H1 (cell line): ENCODE measurements around the gene RRP9. TPM values are rescaled to one million over a fixed set of nuclear protein-coding genes. Genes with fewer than 3 reads are reported as not detected.
A peak's percentile ranks its signal among the peaks of the same experiment; 100 is the strongest.

Source experiments
- CTCF ChIA-PET: fragments of 300-600 bp; sonication (Branson Sonifier 250); formaldehyde crosslinking; loops from one replicate; lab custom pipeline; 2021; ENCODE audit not compliant: partially characterized antibody; lab: Charles Lee
- POLR2A ChIA-PET: fragments of 300-600 bp; sonication (Branson Sonifier 250); formaldehyde crosslinking; loops from one replicate; lab custom pipeline; 2021; ENCODE audit warnings: inconsistent platforms; ENCODE audit not compliant: partially characterized antibody; lab: Charles Lee
- DNase-seq, 2 experiments: peaks; one replicate each; pipeline versions ENCODE4 v3.0.0 to v3.0.0-alpha.2; 2010 to 2022; ENCODE audit warnings: low spot score in 2 of 2, low read depth in 1 of 2, mixed read lengths in 1 of 2
- FAIRE-seq: peaks from 2 replicates; lab custom pipeline; 2011; peaks lifted over from hg19 to GRCh38; lab: Jason Lieb, UNC
- H2AFZ ChIP-seq: 2 replicates; pipeline ENCODE4 v1.8.1; 2012; ENCODE audit warnings: low read length, inconsistent platforms
- H2AK5ac ChIP-seq: 2 replicates; pipeline ENCODE4 v1.6.1; 2013; ENCODE audit warnings: low read depth, low read length
- H2BK120ac ChIP-seq: replicated peaks from 2 replicates; pipeline ENCODE3; 2013; ENCODE audit warnings: low read depth, low read length, inconsistent platforms
- H2BK12ac ChIP-seq: 2 replicates; pipeline ENCODE4 v1.6.1; 2013; ENCODE audit warnings: low read depth, low read length
- H2BK15ac ChIP-seq: 2 replicates; pipeline ENCODE4 v1.6.1; 2013; ENCODE audit warnings: low read length
- H2BK20ac ChIP-seq: 2 replicates; pipeline ENCODE4 v1.6.1; 2013; ENCODE audit warnings: low read length
- H2BK5ac ChIP-seq: 2 replicates; pipeline ENCODE4 v1.6.1; 2013; ENCODE audit warnings: low read depth, low read length
- H3K14ac ChIP-seq: 2 replicates; pipeline ENCODE4 v1.6.1; 2013; ENCODE audit warnings: inconsistent platforms; ENCODE audit not compliant: insufficient read length
- H3K18ac ChIP-seq: 2 replicates; pipeline ENCODE4 v1.6.1; 2013; ENCODE audit warnings: low read length; ENCODE audit errors: extremely low read depth
- H3K23ac ChIP-seq: 2 replicates; pipeline ENCODE4 v1.6.1; 2013; ENCODE audit warnings: inconsistent platforms; ENCODE audit not compliant: insufficient read length
- H3K23me2 ChIP-seq: 2 replicates; pipeline ENCODE4 v1.6.1; 2013; ENCODE audit warnings: low read depth, low read length
- H3K27ac ChIP-seq: 2 replicates; pipeline ENCODE4 v1.6.1; 2011; ENCODE audit warnings: low read depth, low read length, inconsistent platforms
- H3K27me3 ChIP-seq, 4 experiments: replicated peaks in 1 of 4; 1 replicate in 1 of 4; 2 replicates in 3 of 4; pipeline versions ENCODE4 v1.6.1 to v1.8.1; 2011 to 2013; ENCODE audit warnings: low read length in 3 of 4, mild to moderate bottlenecking in 3 of 4, inconsistent platforms in 2 of 4, mixed read lengths in 2 of 4, moderate library complexity in 1 of 4; ENCODE audit not compliant: control insufficient read depth in 3 of 4, insufficient read depth in 3 of 4; ENCODE audit errors: extremely low read depth in 1 of 4
- H3K36me3 ChIP-seq, 4 experiments: 2 replicates each; pipeline versions ENCODE4 v1.6.1 to v1.8.1; 2011 to 2013; ENCODE audit warnings: mild to moderate bottlenecking in 4 of 4, low read length in 3 of 4, moderate library complexity in 2 of 4, control low read depth in 1 of 4, inconsistent platforms in 1 of 4; ENCODE audit not compliant: insufficient read depth in 4 of 4, control insufficient read depth in 2 of 4
- H3K4ac ChIP-seq: replicated peaks from 2 replicates; pipeline ENCODE3; 2013; ENCODE audit warnings: low read length, low read depth, mixed read lengths, inconsistent platforms; ENCODE audit not compliant: insufficient read length
- H3K4me1 ChIP-seq, 4 experiments: replicated peaks in 1 of 4; 1 replicate in 1 of 4; 2 replicates in 3 of 4; pipeline versions ENCODE4 v1.6.1 to v1.8.1; 2011 to 2013; ENCODE audit warnings: low read length in 3 of 4, inconsistent platforms in 2 of 4, mixed read lengths in 1 of 4; ENCODE audit not compliant: insufficient read depth in 4 of 4, control insufficient read depth in 3 of 4
- H3K4me2 ChIP-seq, 2 experiments: 2 replicates each; pipeline versions ENCODE4 v1.6.1 to v1.8.1; 2011 to 2013; ENCODE audit warnings: low read depth in 2 of 2, low read length in 2 of 2, control low read depth in 1 of 2, inconsistent platforms in 1 of 2, mild to moderate bottlenecking in 1 of 2; ENCODE audit not compliant: insufficient read depth in 1 of 2
- H3K4me3 ChIP-seq, 4 experiments: fragments of 200-600, 300-600 bp in 1 of 4; sonication (generic), shearing (Covaris generic), sonication (Bioruptor Twin) in 1 of 4; 2 replicates each; pipeline versions ENCODE4 v1.5.1 to v1.8.1; 2011 to 2016; ENCODE audit warnings: low read length in 4 of 4, low read depth in 3 of 4, control low read depth in 2 of 4, inconsistent platforms in 2 of 4, mild to moderate bottlenecking in 2 of 4, mixed read lengths in 1 of 4, moderate library complexity in 1 of 4; ENCODE audit not compliant: insufficient read depth in 2 of 4; ENCODE audit errors: extremely low read depth in 1 of 4
- H3K56ac ChIP-seq: replicated peaks from 2 replicates; pipeline ENCODE3; 2013; ENCODE audit warnings: low read depth, mild to moderate bottlenecking, mixed read lengths, low read length, inconsistent platforms; ENCODE audit not compliant: insufficient read length
- H3K79me1 ChIP-seq: 2 replicates; pipeline ENCODE4 v1.6.1; 2013; ENCODE audit warnings: low read depth, low read length, control low read depth
- H3K79me2 ChIP-seq, 2 experiments: 2 replicates each; pipeline versions ENCODE4 v1.6.1 to v1.8.1; 2012 to 2013; ENCODE audit warnings: low read length in 2 of 2, mild to moderate bottlenecking in 2 of 2, inconsistent platforms in 1 of 2; ENCODE audit not compliant: insufficient read depth in 2 of 2, control insufficient read depth in 1 of 2
- H3K9ac ChIP-seq, 4 experiments: replicated peaks in 1 of 4; 1 replicate in 1 of 4; 2 replicates in 3 of 4; pipeline versions ENCODE4 v1.6.1 to v1.8.1; 2011 to 2013; ENCODE audit warnings: low read depth in 3 of 4, low read length in 3 of 4, control low read depth in 2 of 4, mild to moderate bottlenecking in 2 of 4, moderate library complexity in 2 of 4, inconsistent platforms in 1 of 4; ENCODE audit errors: extremely low read depth in 1 of 4
- H3K9me3 ChIP-seq, 2 experiments: 2 replicates each; pipeline versions ENCODE4 v1.6.1 to v1.8.1; 2012 to 2013; ENCODE audit warnings: mild to moderate bottlenecking in 2 of 2, moderate library complexity in 2 of 2, control low read depth in 1 of 2, inconsistent platforms in 1 of 2, low read depth in 1 of 2, low read length in 1 of 2, mixed read lengths in 1 of 2; ENCODE audit not compliant: insufficient read depth in 2 of 2
- H4K20me1 ChIP-seq, 2 experiments: replicated peaks in 1 of 2; 2 replicates each; pipeline versions ENCODE3 to v1.8.1; 2011 to 2013; ENCODE audit warnings: inconsistent platforms in 2 of 2, low read length in 2 of 2, mild to moderate bottlenecking in 1 of 2; ENCODE audit not compliant: insufficient read depth in 2 of 2, control insufficient read depth in 1 of 2
- H4K5ac ChIP-seq: 2 replicates; pipeline ENCODE4 v1.6.1; 2013; ENCODE audit warnings: low read length, low read depth, mixed read lengths, inconsistent platforms; ENCODE audit not compliant: insufficient read length
- H4K8ac ChIP-seq: 2 replicates; pipeline ENCODE4 v1.8.0; 2013; ENCODE audit warnings: mild to moderate bottlenecking, moderate library complexity, low read length, inconsistent platforms; ENCODE audit not compliant: insufficient read depth; ENCODE audit errors: extremely low read depth
- H4K91ac ChIP-seq: replicated peaks from 2 replicates; pipeline ENCODE3; 2013; ENCODE audit warnings: low read length, mixed read lengths, inconsistent platforms; ENCODE audit not compliant: insufficient read length
- BRCA1 ChIP-seq: IDR thresholded peaks from 2 replicates; pipeline ENCODE4 v1.6.1; 2012; ENCODE audit warnings: low read depth, low read length, improper control_type of control experiment
- MAX ChIP-seq: IDR thresholded peaks from 2 replicates; pipeline ENCODE4 v1.6.1; 2012; ENCODE audit warnings: inconsistent platforms
- POLR2AphosphoS5 ChIP-seq: IDR thresholded peaks from 2 replicates; pipeline ENCODE4 v1.6.1; 2011; ENCODE audit warnings: low read depth, low read length
- RAD21 ChIP-seq, 2 experiments: IDR thresholded peaks in 1 of 2; conservative IDR thresholded peaks in 1 of 2; 2 replicates each; pipeline ENCODE4 v1.6.1; 2011; ENCODE audit warnings: low read depth in 2 of 2, low read length in 2 of 2, improper control_type of control experiment in 1 of 2, inconsistent platforms in 1 of 2, mild to moderate bottlenecking in 1 of 2, moderate library complexity in 1 of 2
- WGBS, 2 experiments: shearing (Covaris generic) in 1 of 2; methylation state at CpG; one replicate each; pipeline versions ENCODE4 v1.1.6 to v1.1.7; 2013 to 2015; ENCODE audit warnings: low lambda C conversion rate in 2 of 2, mixed read lengths in 2 of 2, inconsistent platforms in 1 of 2, low coverage in 1 of 2, missing lambda C conversion rate in 1 of 2; ENCODE audit not compliant: insufficient replicate concordance in 2 of 2, insufficient coverage in 1 of 2, insufficient read length in 1 of 2; ENCODE audit errors: extremely low coverage in 1 of 2, missing lambda C conversion rate in 1 of 2; 5-methylcytosine and 5-hydroxymethylcytosine counted together
- polyA plus RNA-seq, 7 experiments: library from polyadenylated mRNA; depleted of rRNA in 3 of 7; stranded (reverse) in 5 of 7; unstranded in 2 of 7; fragments of >200 nt in 5 of 7; fragments of 200-250 nt in 2 of 7; gene quantifications; 1 replicate in 5 of 7; 2 replicates in 1 of 7; 4 replicates in 1 of 7; pipeline versions ENCODE4 v1.2.1 to v1.2.3, GENCODE V29; 2011 to 2013; ENCODE audit warnings: missing spikeins in 2 of 7, mixed read lengths in 2 of 7
- total RNA-seq: library from RNA; stranded (reverse); fragmentation: NEBNext Ultra II Directional; extraction: Animal tissue kit (Norgen Biotek cat#: 25700); gene quantifications from 2 replicates; pipeline ENCODE4 v1.2.1, GENCODE V29; 2021

Gene RRP9
- total and polyA plus RNA-seq, 2 of the 8 experiments (the other 6 are each of a cell fraction or from before 2014, with no cell fraction given): 55.6 to 68.9 TPM

DNA sequence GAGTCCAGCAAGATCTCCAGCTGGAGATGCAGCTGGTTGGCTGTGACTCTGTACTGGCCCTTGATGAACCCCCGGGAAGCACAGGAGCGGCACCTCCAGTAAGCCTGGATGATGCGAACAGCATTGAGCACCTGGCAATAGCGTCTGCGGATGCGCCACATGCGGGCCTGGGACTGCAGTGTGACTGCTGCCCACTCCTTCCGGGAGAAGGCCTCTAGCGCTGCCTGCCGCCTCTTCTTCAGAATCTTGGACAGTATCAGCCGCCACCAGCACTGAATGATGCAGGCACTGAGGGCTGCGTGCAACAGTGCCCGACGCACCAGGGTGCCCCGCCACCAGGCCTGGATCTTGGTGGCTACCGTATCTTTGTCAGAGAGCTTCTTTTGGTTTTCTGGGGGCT, 46.8 kb downstream of the RRP9 start:
- Histone ChIP-seq H3K14ac (no peak overlapping the region), H2BK20ac (no peak overlapping the region), H3K79me1 (no peaks in the 10 kb centered on the region), H3K9ac (no peak overlapping the region), H2BK5ac (no peak overlapping the region), H2BK12ac (no peak overlapping the region), H4K8ac (peak overlapping the region; percentile 4; the same call in 1 of the 2 replicates), H2AK5ac (no peak overlapping the region), H2AFZ (no peak overlapping the region), H3K27ac (no peak overlapping the region), H4K20me1 (no peaks in the 10 kb centered on the region), H3K56ac (no peak overlapping the region), H3K9me3 (no peaks in the 10 kb centered on the region; a peak in 1 of 4 replicates), H3K4ac (no peak overlapping the region), H2BK120ac (no peak overlapping the region), H3K4me3 (no peak overlapping the region), H3K79me2 (no peaks in the 10 kb centered on the region), H3K4me2 (no peak overlapping the region)
- WGBS, 2 experiments: 86% methylated on average over 16 of the region's 16 CpGs; no CpG with 5 or more reads in 1 of the 2 experiments
- DNase-seq: no peak
- no peak for FAIRE-seq
- TF ChIP-seq RAD21 (IDR thresholded peaks at IDR 0.05 in 1 of 2, conservative IDR thresholded peaks at IDR 0.05 in 1 of 2; ENCODE audit: low read depth in 2 of 2, low read length in 2 of 2) (peak; percentile 10 to 39; a peak in 2 of 4 replicates), MAX (no peak), BRCA1 (no peak), POLR2AphosphoS5 (no peak)
- TF ChIP-seq, all 59 proteins: peak for 1
- Histone ChIP-seq H3K23me2 (no peaks in the 10 kb centered on the region; the same call in 1 of the 2 replicates), H4K5ac (no peak overlapping the region), H3K23ac (no peak overlapping the region), H3K36me3 (no peaks in the 10 kb centered on the region), H3K18ac (no peak overlapping the region), H4K91ac (no peak overlapping the region), H3K4me1 (no peaks in the 10 kb centered on the region), H3K27me3 (no peaks in the 10 kb centered on the region; a peak in 3 of 7 replicates), H2BK15ac (no peak overlapping the region)
- ChIA-PET CTCF (interaction anchor here (1.1 kb wide), 2 partner anchors 15 to 76 kb away, joined by 3 read pairs; no protein-coding TSS in a partner anchor), POLR2A (no interaction called here)
